Gastrocnemius medialis (tissue), 4 donors: ENCODE measurements around the gene BCDIN3D. TPM values are rescaled to one million over a fixed set of nuclear protein-coding genes. Genes with fewer than 3 reads are reported as not detected.
"Not testable (repeated sequence)": the region's sequence is repeated elsewhere in the genome, so short reads cannot be mapped to it uniquely, and the experiment has no call there.

Experiments used
- ATAC-seq, 2 donors: fragments of 150-250 bp; one replicate each; pipeline ENCODE4 v1.9.1; 2016
- DNase-seq, 2 donors: peaks; one replicate each; pipeline ENCODE4 v3.0.0-alpha.2; 2019
- H3K27ac ChIP-seq, 4 donors: fragments of 200-600 bp; sonication (generic); 1 replicate in 1 of 4; 2 replicates in 3 of 4; pipeline ENCODE4 v1.5.1; 2016 to 2018; ENCODE audit warnings: mild to moderate bottlenecking in 2 of 4, moderate library complexity in 1 of 4
- H3K27me3 ChIP-seq, 3 donors: fragments of 200-600 bp; sonication (generic) in 2 of 3; 1 replicate in 1 of 3; 2 replicates in 2 of 3; pipeline versions ENCODE4 v1.5.1 to v1.6.0; 2016 to 2019; ENCODE audit warnings: mild to moderate bottlenecking in 1 of 3, moderate library complexity in 1 of 3
- H3K36me3 ChIP-seq, 2 donors: fragments of 200-600 bp; sonication (generic) in 1 of 2; one replicate each; pipeline ENCODE4 v1.5.1; 2017 to 2018
- H3K4me1 ChIP-seq, 2 donors: fragments of 200-600 bp; sonication (generic) in 1 of 2; one replicate each; pipeline ENCODE4 v1.5.1; 2016 to 2017; ENCODE audit warnings: mild to moderate bottlenecking in 2 of 2
- H3K4me3 ChIP-seq, 4 donors: fragments of 200-600 bp; sonication (generic) in 3 of 4; 1 replicate in 1 of 4; 2 replicates in 3 of 4; pipeline ENCODE4 v1.5.1; 2016 to 2019; ENCODE audit warnings: mild to moderate bottlenecking in 2 of 4
- H3K9me3 ChIP-seq, 3 donors: fragments of 200-600 bp; sonication (generic) in 2 of 3; 1 replicate in 1 of 3; 2 replicates in 2 of 3; pipeline ENCODE4 v1.5.1; 2016 to 2019
- POLR2A ChIP-seq, 2 donors: fragments of 450-650 bp; IDR thresholded peaks; one replicate each; pipeline ENCODE4 v1.6.1; 2017; ENCODE audit warnings: antibody characterized with exemption in 2 of 2, mild to moderate bottlenecking in 2 of 2, moderate library complexity in 2 of 2
- in situ Hi-C, 4 donors: fragments of 200-750 bp; cut with MboI; loops; one replicate each; pipeline versions ENCODE4 v1.15.0 to v1.8.0; 2017; ENCODE audit warnings: low sequenced_read_pairs in 4 of 4
- intact Hi-C: fragments of 100-400 bp; cut with DNase I; formaldehyde crosslinking; loops from one replicate; pipeline ENCODE4 v1.15.1; 2023; ENCODE audit warnings: low total_unique reads
- total RNA-seq, 4 donors: library from RNA; depleted of rRNA; stranded (reverse); fragments of >200 nt; gene quantifications; one replicate each; pipeline versions ENCODE4 v1.1.0 to v1.2.3, GENCODE V29; 2016
- TF ChIP-seq, protein P1 (sequence below), 5 experiments: fragments of 450-650 bp in 3 of 5; fragments of 200-600 bp in 2 of 5; sonication (generic) in 2 of 5; IDR thresholded peaks in 4 of 5; conservative IDR thresholded peaks in 1 of 5; 1 replicate in 4 of 5; 2 replicates in 1 of 5; pipeline ENCODE4 v1.5.1; 2016 to 2019; ENCODE audit warnings: antibody characterized with exemption in 5 of 5, mild to moderate bottlenecking in 3 of 5, moderate library complexity in 3 of 5

BCDIN3D gene
- total RNA-seq, 4 donors from 2014 or later: 1.2 to 2.7 (median 2.3) TPM

DNA sequence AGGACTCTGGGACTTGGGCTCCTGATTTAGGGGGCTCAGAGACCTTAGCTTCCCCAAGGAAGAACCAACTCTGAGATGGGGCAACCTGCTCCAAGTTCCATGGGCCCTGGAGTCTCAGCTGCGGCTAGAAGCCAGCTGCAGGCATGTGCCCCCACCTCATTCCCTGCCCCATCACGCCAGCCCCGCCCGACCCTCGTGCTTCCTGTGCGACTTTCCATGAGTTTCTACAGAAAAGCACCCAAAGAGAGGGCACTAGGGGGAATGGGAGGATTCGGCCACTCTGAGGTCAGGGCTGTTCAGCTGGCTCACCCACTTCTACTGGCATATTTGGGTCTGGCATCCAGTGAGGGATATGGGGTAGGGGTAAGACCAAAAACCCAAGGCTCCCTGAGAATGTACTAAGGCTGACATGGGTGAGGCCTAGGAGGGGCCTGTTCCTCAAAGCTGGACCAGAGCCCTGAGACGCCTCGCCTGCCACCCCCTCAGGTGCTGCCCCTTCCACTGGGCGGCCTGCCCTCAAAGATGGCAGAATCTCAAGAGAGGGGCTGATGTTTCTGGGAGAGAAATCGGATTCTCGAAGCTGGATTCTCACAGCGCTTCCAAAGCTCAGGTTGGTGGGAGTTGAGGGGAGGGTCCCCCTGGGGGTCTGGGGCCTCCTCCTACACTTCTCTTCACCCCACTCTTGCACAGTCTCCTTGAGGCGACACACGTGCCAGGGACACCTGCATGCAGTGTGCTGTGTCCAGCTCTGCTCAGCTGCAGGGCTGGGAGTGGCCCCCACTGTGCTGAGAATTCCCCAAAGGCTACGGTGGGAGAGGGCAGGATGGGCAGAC, 38.7 kb upstream of the BCDIN3D start:
- no peak for TF ChIP-seq POLR2A (IDR thresholded peaks at IDR 0.05)
- TF ChIP-seq, protein P1, sequence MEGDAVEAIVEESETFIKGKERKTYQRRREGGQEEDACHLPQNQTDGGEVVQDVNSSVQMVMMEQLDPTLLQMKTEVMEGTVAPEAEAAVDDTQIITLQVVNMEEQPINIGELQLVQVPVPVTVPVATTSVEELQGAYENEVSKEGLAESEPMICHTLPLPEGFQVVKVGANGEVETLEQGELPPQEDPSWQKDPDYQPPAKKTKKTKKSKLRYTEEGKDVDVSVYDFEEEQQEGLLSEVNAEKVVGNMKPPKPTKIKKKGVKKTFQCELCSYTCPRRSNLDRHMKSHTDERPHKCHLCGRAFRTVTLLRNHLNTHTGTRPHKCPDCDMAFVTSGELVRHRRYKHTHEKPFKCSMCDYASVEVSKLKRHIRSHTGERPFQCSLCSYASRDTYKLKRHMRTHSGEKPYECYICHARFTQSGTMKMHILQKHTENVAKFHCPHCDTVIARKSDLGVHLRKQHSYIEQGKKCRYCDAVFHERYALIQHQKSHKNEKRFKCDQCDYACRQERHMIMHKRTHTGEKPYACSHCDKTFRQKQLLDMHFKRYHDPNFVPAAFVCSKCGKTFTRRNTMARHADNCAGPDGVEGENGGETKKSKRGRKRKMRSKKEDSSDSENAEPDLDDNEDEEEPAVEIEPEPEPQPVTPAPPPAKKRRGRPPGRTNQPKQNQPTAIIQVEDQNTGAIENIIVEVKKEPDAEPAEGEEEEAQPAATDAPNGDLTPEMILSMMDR (IDR thresholded peaks at IDR 0.05 in 4 of 5, conservative IDR thresholded peaks at IDR 0.05 in 1 of 5): no peak
- H3K36me3 ChIP-seq: no peaks in the 10 kb centered on the region
- in situ Hi-C loops (no loop called here), intact Hi-C loops (no loop called here)
- no peak overlapping the region for H3K27ac ChIP-seq
- no peaks in the 10 kb centered on the region for H3K4me1 ChIP-seq
- no peaks in the 10 kb centered on the region for H3K9me3 ChIP-seq
- no peaks in the 10 kb centered on the region for H3K27me3 ChIP-seq
- H3K4me3 ChIP-seq: no peak overlapping the region
- ATAC-seq (no peak), DNase-seq (no peak)

DNA sequence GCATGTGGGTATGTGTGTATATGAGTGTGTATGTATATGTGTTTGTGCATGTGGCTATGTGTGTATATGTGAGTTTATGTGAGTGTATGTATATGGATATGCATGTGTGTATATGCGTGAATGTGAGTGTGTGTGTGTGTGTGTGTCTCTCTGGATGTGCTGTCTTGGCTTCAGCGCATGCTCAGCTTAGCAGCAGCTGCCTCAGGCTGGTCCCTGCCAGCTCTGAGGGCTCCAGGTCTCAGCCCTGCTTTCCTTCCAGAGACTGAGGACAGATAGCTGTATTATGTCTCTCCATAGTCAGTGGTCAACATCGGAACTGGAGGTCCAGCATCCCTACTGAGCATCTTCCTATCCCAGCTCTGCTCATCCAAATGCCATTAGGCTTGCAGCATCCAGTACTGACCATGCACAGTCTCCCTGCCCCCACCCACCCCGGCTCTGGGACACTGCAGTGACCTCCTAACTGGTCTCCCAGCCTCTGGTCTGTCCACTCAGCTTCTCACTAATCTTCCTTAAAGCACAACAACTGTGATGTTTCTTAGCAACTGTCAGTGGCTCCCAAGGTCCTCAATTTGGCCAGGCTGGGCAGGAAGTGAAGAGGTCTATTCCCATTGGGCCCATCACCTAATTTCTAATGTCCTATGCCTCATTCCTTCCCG, 38.0 kb upstream of the BCDIN3D start:
- ATAC-seq: no peak
- in situ Hi-C loops: no loop called here
- Histone ChIP-seq H3K9me3 (no peaks in the 10 kb centered on the region), H3K4me3 (no peak overlapping the region), H3K36me3 (no peaks in the 10 kb centered on the region), H3K4me1 (no peaks in the 10 kb centered on the region), H3K27me3 (no peaks in the 10 kb centered on the region), H3K27ac (no peak overlapping the region)
- no peak for DNase-seq
- intact Hi-C loops: no loop called here
- TF ChIP-seq POLR2A (IDR thresholded peaks at IDR 0.05): no peak

DNA sequence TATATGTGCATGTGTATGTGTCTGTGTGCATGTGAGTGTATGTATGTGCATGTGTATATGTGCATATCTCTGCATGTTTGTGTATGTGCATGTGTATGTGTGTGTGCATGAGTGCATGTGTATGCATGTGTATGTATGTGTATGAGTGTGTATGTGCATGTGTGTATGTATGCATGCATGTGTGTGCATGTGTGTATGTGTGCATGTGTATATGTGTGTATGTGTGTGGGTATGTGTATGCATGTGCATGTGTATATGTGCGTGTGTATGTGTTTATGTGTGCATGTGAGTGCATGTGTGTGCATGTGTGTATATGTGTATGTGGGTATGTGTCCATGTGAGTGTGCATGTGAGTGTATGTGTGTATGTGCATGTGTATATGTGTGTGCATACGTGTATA, 36.2 kb upstream of the BCDIN3D start:
- in situ Hi-C loops, H3K4me1 ChIP-seq, DNase-seq, ATAC-seq, H3K36me3 ChIP-seq, H3K9me3 ChIP-seq, H3K4me3 ChIP-seq, H3K27ac ChIP-seq, H3K27me3 ChIP-seq, intact Hi-C loops: not testable (repeated sequence)

DNA sequence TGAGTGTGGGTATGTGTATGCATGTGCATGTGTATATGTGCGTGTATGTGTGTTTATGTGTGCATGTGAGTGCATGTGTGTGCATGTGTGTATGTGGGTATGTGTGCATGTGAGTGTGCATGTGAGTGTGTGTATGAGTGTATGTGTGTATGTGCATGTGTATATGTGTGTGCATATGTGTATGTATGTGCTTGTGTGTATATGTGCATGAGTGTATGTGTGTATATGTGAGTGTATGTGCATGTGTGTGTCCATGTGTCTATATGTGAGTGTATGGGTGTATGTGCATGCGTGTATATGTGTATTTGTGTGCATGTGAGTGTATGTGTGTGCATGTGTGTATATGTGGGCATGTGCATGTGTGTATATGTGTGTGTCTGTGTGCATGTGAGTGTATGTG, 35.1 kb upstream of the BCDIN3D start:
- Histone ChIP-seq H3K9me3 (no peaks in the 10 kb centered on the region), H3K27ac (no peak overlapping the region), H3K4me3 (no peak overlapping the region), H3K4me1 (no peaks in the 10 kb centered on the region), H3K27me3 (no peaks in the 10 kb centered on the region), H3K36me3 (no peaks in the 10 kb centered on the region)
- intact Hi-C loops: no loop called here
- TF ChIP-seq, protein P1 (IDR thresholded peaks at IDR 0.05 in 4 of 5, conservative IDR thresholded peaks at IDR 0.05 in 1 of 5): no peak
- TF ChIP-seq POLR2A (IDR thresholded peaks at IDR 0.05): no peak
- in situ Hi-C loops: no loop called here
- no peak for DNase-seq
- ATAC-seq: no peak

DNA sequence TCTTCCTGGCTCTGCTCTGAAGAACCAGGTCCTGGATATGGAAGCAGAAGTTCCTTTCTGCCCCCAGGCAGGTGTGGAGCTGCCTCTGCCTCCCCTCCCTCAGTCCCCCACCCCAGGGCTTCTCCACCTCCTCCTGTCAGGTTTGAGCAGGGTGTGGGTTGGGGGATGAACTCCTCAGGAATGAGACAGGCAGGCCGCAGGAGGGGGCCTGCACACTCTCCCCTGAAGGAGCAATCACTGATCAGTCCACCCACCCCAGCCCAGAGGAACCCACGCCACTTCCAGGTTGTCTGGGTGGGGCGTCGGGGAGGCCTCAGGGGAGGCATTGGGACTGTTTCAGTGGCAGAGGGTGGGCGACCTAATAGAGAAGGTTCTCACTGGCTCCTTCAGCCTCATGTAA, 34.2 kb upstream of the BCDIN3D start:
- H3K27me3 ChIP-seq: no peaks in the 10 kb centered on the region
- intact Hi-C loops: no loop called here
- in situ Hi-C loops: no loop called here

More for the DNA sequence above, 34.2 kb upstream of the BCDIN3D start:
- Histone ChIP-seq H3K4me1 (no peaks in the 10 kb centered on the region), H3K9me3 (no peaks in the 10 kb centered on the region), H3K27ac (no peak overlapping the region), H3K36me3 (no peaks in the 10 kb centered on the region), H3K4me3 (no peak overlapping the region)
- no peak for ATAC-seq
- no peak for TF ChIP-seq POLR2A (IDR thresholded peaks at IDR 0.05)
- TF ChIP-seq, protein P1 (IDR thresholded peaks at IDR 0.05 in 4 of 5, conservative IDR thresholded peaks at IDR 0.05 in 1 of 5): no peak
- no peak for DNase-seq
